Ectodermal cell (in vitro differentiated cells): ENCODE results near the gene HCRT.
"Not testable (repeated sequence)": the region's sequence is repeated elsewhere in the genome, so short reads cannot be mapped to it uniquely, and the experiment has no call there.

Experiments used
- H3K27ac ChIP-seq: 2 replicates; pipeline ENCODE4 v1.7.0; 2013; ENCODE audit warnings: mild to moderate bottlenecking, low read depth, low read length; ENCODE audit not compliant: insufficient read depth, poor library complexity, severe bottlenecking
- H3K27me3 ChIP-seq: 2 replicates; pipeline ENCODE4 v1.7.0; 2013; ENCODE audit warnings: mild to moderate bottlenecking, low read length; ENCODE audit not compliant: insufficient read depth, control insufficient read depth, poor library complexity, severe bottlenecking
- H3K36me3 ChIP-seq: one replicate; pipeline ENCODE4 v1.7.0; 2013; ENCODE audit warnings: low read length; ENCODE audit not compliant: control insufficient read depth, insufficient read depth
- H3K4me1 ChIP-seq: one replicate; pipeline ENCODE4 v1.7.0; 2013; ENCODE audit warnings: low read length; ENCODE audit not compliant: control insufficient read depth, insufficient read depth
- H3K4me3 ChIP-seq: 2 replicates; pipeline ENCODE4 v1.7.0; 2013; ENCODE audit warnings: low read depth, low read length, control low read depth; ENCODE audit not compliant: insufficient read depth
- H3K9me3 ChIP-seq: 2 replicates; pipeline ENCODE4 v1.7.0; 2013; ENCODE audit warnings: mild to moderate bottlenecking, low read length, moderate library complexity; ENCODE audit not compliant: control insufficient read depth
- WGBS, 2 experiments: methylation state at CpG; one replicate each; pipeline ENCODE4 v1.1.7; 2013; ENCODE audit warnings: missing lambda C conversion rate in 2 of 2; 5-methylcytosine and 5-hydroxymethylcytosine counted together

The HCRT gene

DNA sequence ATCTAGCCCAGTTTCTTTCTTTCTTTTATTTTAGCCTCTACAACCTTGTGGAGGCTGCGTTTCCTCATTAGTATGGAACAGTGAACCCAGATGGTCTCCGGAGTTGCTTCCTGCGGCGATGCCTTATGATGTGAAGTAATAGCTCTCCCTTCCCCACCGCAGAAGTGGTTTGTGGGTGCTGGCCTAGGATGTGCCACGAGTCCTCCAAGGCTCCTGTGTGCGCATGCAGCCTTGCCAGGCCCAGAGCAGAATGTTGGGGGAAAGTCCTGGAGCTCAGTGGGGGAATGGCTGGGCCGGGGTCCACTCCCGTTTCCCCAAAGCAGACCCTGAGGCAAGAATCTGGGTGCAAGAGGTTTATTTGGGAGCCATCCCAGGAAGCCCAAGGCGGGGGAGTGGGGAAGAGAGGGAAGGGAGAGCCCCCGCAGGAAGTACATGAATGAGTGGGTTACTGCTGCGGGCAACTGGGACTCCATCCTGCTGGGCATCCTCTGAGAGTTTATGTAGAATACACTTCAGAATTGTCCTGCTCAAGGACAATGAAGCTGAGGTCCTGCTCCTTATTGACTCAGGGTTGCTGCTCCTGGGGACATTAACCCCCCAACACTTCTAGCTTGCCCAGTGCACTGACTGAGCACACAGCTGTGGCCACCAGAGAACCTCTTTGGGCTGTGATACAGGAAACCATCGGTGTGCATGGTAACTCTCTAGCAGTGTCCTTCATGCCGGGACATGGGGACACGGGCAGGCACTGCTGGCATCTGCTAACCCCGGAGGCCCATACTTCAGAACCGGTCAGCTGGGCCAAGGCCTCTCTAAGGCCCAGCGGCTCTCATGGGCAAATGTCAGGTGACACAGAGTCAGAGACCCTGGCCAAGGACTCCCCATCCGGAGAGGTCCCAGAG lies 3.7 kb upstream of the HCRT start:
- no peak overlapping the region for H3K4me3 ChIP-seq
- no peak overlapping the region for H3K27ac ChIP-seq
- WGBS, 2 experiments = 92 to 94% methylated on average over 19 of the region's 19 CpGs
- peaks cover 20% of the 10 kb centered on the region for H3K27me3 ChIP-seq
- peaks cover 19% of the 10 kb centered on the region for H3K4me1 ChIP-seq
- H3K9me3 ChIP-seq = no peaks in the 10 kb centered on the region
- no peaks in the 10 kb centered on the region for H3K36me3 ChIP-seq

DNA sequence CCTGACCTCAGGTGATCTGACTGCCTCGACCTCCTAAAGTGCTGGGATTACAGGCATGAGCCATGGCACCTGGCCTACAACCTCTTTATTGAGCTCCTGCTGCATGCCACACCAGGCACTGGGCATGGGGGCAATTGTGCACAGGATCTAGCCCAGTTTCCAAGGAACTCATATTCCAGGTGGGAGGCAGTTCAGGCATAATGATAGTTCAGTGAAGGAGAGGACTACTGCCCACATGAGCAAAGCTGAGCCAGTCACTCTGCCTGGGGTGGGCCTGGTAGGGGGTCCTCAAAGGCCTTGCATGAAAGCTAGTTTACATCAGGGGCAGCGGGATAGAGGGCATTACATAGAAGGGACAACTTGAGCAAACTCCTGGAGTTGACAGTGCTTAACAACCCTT lies 2.6 kb upstream of the HCRT start:
- peaks cover 14% of the 10 kb centered on the region for H3K4me1 ChIP-seq
- no peak overlapping the region for H3K27ac ChIP-seq
- no peaks in the 10 kb centered on the region for H3K36me3 ChIP-seq
- H3K4me3 ChIP-seq = no peak overlapping the region
- 91 to 92% methylated on average over 2 of the region's 2 CpGs for WGBS, 2 experiments
- H3K27me3 ChIP-seq = peaks cover 31% of the 10 kb centered on the region
- H3K9me3 ChIP-seq = no peaks in the 10 kb centered on the region

DNA sequence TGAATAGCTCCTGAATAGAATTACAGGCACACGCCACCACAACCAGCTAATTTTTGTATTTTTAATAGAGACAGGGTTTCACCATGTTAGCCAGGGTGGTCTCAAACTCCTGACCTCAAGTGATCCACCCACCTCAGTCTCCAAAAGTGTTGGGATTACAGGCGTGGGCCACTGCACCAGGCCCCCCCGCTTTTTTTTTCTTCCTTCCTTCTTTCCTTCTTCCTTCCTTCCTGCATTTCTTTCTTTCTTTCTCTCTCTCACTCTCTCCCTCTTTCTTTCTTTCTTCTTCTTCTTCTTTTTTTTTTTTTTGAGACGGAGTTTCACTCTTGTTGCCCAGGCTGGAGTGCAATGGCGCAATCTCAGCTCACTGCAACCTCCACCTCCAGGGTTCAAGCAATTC lies 939 bp upstream of the HCRT start:
- not testable (repeated sequence) for H3K4me3 ChIP-seq, H3K36me3 ChIP-seq, H3K27ac ChIP-seq, H3K9me3 ChIP-seq
- WGBS, 2 experiments = 89% methylated on average over 5 of the region's 5 CpGs
- Histone ChIP-seq H3K4me1 (peaks cover 14% of the 10 kb centered on the region), H3K27me3 (peaks cover 48% of the 10 kb centered on the region)

DNA sequence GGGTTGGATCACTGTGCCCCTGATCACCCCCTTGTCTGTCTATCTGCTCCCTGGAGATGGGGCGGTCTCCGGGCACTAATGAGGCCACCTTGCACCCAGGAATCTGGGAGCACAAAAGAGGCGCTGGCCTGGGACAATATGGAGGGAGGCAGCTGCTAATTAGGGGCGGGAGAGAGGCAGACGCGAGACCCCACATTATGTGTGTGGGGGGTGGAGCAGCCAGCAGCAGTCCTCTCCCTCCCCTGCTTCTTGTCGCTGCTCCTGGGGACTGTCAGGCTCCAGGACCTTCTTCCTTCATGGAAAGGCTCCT lies 324 bp upstream of the HCRT start:
- 50 to 55% methylated on average over 7 of the region's 7 CpGs for WGBS, 2 experiments
- Histone ChIP-seq H3K27me3 (peaks cover 54% of the 10 kb centered on the region), H3K27ac (no peak overlapping the region), H3K36me3 (no peaks in the 10 kb centered on the region), H3K4me1 (peaks cover 15% of the 10 kb centered on the region), H3K4me3 (no peak overlapping the region), H3K9me3 (no peaks in the 10 kb centered on the region)

DNA sequence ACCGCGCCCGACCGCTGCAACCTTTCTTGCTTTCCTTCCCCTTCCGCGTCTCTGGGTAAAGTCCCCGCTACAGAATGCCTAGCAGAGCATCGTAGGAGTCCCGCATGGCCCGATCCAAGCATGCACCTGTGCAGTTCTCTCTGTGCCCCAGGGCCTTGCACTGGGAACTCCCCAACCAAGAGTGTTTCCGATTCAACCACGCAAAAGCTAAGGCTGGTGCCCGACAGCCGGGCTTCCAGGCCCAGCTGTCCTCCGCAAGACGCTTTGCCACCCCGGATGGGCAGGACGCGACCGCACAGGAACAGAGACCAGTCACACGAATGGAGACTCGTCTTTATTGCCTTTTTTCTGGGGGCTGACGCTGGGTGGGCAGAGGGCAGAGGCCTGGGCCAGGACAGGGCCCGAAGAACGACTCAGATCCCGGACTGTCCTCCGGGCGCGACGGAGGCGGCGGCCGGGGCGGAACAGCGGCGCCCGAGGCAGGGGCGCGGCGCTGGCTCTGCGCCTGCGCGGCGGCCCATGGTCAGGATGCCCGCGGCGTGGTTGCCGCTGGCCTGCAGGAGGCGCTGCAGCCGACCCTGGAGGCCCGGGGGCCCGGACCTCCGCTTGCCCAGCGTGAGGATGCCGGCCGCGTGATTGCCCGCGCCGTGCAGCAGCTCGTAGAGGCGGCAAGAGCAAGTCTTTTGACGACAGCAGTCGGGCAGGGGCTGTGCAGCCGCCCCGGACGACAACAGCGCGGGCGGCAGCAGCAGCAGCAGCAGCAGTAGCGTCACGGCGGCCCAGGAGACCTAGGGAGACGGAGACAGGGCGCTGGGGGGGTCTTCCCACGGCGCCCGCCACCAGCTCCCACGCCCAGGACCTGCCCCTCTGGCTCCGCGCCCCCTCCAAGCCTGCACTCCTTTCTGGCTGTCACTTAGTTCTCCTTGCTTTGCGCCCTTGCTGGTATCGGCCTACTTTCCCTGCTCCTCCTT lies 1.2 kb downstream of the HCRT start:
- peak overlapping the region; percentile 42 for H3K4me3 ChIP-seq
- 14 to 15% methylated on average over 83 of the region's 83 CpGs for WGBS, 2 experiments
- H3K36me3 ChIP-seq = no peaks in the 10 kb centered on the region
- no peaks in the 10 kb centered on the region for H3K9me3 ChIP-seq
- peaks cover 19% of the 10 kb centered on the region for H3K4me1 ChIP-seq
- H3K27ac ChIP-seq = no peak overlapping the region
- H3K27me3 ChIP-seq = peaks cover 68% of the 10 kb centered on the region

DNA sequence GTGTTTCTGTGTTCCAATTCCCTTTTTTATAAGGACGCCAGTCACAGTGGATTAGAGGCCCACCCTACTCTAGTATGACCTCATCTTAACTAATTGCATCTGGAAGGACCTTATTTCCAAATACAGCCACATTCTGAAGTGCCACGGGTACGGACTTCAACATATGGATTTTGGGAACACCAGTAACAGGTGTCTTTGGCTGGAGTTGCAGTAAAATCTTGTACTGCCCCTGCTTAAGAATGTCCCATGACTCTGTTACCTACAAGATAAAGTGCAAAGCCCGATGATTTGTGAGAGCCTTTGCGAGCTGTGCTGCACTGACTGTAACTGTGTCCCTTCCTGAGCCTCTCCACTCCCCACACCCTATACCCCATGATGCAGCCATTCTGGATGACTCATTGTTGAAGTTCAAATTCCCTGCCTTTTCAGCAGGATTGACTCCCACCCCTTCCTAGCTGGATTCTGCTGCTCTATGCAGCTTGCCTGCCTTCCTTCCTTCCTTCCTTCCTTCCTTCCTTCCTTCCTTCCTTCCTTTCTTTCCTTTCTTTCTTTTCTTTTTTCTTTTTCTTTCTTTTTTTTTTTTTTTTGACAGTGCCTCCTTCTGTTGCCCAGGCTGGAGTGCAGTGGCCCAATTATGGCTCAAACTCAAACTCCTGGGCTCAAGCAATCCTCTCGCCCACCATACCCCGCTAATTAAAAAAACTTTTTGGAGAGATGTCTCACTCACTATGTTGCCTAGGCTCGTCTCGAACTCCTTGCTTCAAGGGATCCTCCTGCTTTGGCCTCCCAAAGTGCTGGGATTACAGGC lies 2.1 kb downstream of the HCRT start:
- no peaks in the 10 kb centered on the region for H3K9me3 ChIP-seq
- H3K27ac ChIP-seq = no peak overlapping the region
- H3K27me3 ChIP-seq = peaks cover 77% of the 10 kb centered on the region
- no peaks in the 10 kb centered on the region for H3K36me3 ChIP-seq
- peak overlapping the region; percentile 42 for H3K4me3 ChIP-seq
- 74% methylated on average over 9 of the region's 9 CpGs for WGBS, 2 experiments
- peaks cover 19% of the 10 kb centered on the region for H3K4me1 ChIP-seq

DNA sequence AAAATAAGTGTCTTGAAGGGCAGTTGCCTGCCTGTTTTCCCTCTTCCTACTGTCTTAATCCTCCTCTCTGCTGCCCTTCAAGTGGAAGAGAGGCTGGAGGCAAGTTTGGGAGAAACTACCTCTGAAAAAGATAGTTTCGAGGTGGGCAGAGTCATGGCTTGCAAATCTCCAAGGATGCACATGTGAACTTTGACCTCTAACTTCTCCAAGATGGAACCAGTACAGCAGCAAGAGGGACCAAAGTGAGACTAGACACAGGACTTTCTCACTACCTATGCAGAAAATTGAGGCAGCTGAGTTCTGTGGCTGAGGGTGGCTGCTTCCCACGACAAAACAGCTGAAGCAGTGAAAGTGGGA lies 3.4 kb downstream of the HCRT start:
- Histone ChIP-seq H3K27me3 (peaks cover 78% of the 10 kb centered on the region), H3K36me3 (no peaks in the 10 kb centered on the region), H3K27ac (no peak overlapping the region), H3K4me1 (peaks cover 19% of the 10 kb centered on the region), H3K9me3 (no peaks in the 10 kb centered on the region), H3K4me3 (no peak overlapping the region)
- 80 to 90% methylated on average over 2 of the region's 2 CpGs for WGBS, 2 experiments

DNA sequence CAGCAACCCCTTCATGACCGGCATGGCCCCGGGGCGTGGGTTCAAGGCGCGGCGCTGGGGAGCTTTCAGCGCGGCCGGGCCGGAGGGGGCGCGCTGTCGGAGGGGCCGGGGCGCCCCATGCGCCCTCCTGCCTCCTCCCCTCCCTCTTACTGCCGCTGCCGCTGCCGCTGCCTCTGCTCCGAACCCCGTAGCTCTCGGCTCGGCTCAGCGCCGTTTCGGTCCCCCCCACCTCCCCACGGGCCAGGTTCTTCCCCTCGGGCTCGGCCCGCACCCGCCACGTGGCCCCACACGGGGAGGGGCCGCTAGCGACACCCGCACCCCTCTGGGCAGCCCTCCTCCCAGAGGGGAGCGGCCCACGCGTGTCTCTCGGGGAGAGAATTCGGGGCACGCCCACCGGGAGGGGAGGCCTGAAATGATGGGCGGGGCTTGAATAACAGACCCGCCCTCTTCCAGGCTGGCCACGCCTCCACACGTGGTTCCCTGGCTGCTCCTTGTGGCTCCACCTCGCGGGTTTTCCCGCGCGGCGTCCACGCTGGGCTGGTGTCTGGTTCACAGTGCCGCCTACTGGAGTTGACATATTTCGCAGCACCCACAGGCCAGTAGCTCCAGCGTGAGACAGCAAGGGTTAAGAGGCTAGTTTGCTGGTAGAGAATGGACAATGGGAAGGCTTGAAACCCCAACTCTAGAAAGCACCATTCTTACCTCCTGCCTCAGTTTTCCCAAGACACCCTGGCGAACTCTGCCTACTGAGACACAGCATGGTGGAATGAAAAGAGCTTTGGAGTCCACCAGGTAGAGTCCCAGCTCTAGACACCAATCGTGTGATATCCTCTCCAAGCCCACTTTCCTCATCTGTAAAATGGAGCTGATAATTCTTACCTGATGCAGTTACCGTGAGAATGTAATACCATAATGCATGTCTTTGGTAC lies 4.1 kb downstream of the HCRT start, which contains the start of gene KCNH4:
KCNH4 (minus strand) TSS at position 221 of the 929 bp plus-strand sequence; CDS start at position 24, 197 bp downstream.
- Histone ChIP-seq H3K4me3 (no peak within 1 kb of the TSS), H3K27ac (no peak within 1 kb of the TSS), H3K27me3 (peaks cover 78% of the 10 kb centered on the region), H3K4me1 (peaks cover 19% of the 10 kb centered on the region), H3K36me3 (no peaks in the 10 kb centered on the region), H3K9me3 (no peaks in the 10 kb centered on the region)
- 6 to 7% methylated on average over 60 of the region's 60 CpGs for WGBS, 2 experiments

DNA sequence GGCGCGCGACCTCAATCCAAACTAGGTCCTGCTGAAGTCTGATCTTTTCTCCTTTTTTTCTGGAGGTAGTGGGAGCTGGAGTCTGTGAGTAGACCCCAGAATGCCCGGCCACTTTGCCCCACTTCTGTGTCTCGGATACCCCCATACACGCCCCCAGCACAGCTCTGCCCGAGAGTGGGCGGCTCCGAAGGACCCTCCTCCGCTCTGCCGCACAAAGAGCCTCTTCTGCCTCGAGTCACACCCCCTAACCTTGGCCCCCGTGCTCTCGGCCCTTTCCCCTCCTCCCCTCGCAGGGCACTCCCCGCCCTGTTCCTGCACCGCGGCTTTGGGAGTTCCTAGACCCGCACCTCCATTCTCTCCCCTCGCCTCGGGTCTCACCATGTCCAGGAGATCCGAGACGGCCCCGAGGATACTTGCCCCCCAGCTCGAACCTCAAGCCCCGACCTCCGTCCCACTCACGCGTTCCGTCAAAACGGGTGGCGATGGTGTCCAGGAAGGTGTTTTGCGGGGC lies 4.8 kb downstream of the HCRT start:
- H3K4me3 ChIP-seq = no peak overlapping the region
- peaks cover 73% of the 10 kb centered on the region for H3K27me3 ChIP-seq
- H3K27ac ChIP-seq = no peak overlapping the region
- 2 to 3% methylated on average over 33 of the region's 33 CpGs for WGBS, 2 experiments
- H3K9me3 ChIP-seq = no peaks in the 10 kb centered on the region
- no peaks in the 10 kb centered on the region for H3K36me3 ChIP-seq
- peaks cover 13% of the 10 kb centered on the region for H3K4me1 ChIP-seq
